Epithelial cell of esophagus (primary cell): ENCODE data around the gene INTS3.

Experiments
- DNase-seq: peaks from one replicate; pipeline ENCODE4 v3.0.0; 2010; ENCODE audit warnings: low read depth
- H3K4me3 ChIP-seq: 2 replicates; pipeline ENCODE4 v1.5.1; 2011; ENCODE audit warnings: mild to moderate bottlenecking, low read length, control low read depth
- TF ChIP-seq, protein P1 (sequence below): IDR thresholded peaks from 2 replicates; pipeline ENCODE4 v1.5.1; 2011; ENCODE audit warnings: low read depth, mild to moderate bottlenecking, low read length, control low read depth, inconsistent platforms; ENCODE audit not compliant: insufficient read depth; ENCODE audit errors: missing control alignments

The INTS3 gene

DNA sequence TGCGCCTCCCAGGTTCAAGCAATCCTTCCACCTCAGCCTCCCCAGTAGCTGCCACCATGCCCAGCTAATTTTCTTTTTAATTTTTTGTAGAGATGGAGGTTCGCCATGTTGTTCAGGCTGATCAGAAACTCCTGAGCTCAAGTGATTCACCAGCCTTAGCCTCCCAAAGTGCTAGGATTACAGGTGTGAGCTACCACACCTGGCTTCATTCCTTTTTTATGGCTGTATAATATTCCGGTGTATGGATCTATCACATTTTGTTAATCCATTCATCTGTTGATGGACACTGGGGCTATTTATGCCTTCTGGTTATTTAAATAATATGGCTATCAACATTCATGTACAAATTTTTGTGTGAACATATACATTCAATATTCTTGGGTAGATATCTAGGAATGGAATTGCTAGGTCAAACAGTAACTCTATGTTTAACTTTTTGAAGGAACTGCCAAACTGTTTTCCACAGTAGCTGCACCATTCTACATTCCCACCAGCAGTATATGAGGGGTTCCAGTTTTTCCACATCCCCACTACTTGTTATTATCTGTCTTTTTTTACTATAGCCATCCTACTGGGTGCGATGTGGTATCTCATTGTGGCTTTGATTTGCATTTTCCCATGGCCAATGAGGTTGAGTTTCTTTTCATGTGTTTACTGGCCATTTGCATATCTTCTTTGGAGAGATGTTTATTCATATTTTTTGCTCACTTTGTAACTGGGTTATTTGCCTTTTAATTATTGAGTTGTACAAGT, 58.4 kb downstream of the INTS3 start:
- TF ChIP-seq, protein P1, sequence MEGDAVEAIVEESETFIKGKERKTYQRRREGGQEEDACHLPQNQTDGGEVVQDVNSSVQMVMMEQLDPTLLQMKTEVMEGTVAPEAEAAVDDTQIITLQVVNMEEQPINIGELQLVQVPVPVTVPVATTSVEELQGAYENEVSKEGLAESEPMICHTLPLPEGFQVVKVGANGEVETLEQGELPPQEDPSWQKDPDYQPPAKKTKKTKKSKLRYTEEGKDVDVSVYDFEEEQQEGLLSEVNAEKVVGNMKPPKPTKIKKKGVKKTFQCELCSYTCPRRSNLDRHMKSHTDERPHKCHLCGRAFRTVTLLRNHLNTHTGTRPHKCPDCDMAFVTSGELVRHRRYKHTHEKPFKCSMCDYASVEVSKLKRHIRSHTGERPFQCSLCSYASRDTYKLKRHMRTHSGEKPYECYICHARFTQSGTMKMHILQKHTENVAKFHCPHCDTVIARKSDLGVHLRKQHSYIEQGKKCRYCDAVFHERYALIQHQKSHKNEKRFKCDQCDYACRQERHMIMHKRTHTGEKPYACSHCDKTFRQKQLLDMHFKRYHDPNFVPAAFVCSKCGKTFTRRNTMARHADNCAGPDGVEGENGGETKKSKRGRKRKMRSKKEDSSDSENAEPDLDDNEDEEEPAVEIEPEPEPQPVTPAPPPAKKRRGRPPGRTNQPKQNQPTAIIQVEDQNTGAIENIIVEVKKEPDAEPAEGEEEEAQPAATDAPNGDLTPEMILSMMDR = no peak
- DNase-seq = no peak
- no peak overlapping the region for H3K4me3 ChIP-seq

DNA sequence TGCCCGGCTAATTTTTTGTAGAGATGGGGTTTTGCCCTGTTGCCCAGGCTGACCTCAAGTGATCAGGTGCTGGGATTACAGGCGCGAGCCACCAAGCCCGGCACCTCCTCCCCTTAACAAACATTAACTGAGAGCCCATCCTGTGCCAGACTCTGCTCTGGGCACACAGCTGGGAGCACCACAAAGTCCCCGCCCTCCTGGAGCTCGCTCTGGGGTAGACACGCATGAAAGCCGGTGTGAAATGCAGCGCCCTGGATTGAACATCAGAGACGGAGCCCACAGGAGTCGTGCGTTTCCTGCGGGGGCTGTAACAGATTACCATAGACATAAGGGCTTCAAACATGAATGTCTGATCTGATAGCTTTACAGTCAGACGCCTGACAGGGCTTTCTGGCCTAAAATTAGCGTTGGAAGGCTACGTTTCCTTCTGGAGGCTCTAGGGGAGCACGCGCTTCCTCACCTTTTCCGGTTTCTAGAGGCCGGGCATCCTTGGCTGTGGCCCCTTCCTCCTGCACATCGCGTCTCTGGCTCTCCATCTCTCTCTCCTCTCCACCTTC, 61.7 kb downstream of the INTS3 start:
- DNase-seq = no peak
- TF ChIP-seq, protein P1 = no peak
- H3K4me3 ChIP-seq = no peak overlapping the region

DNA sequence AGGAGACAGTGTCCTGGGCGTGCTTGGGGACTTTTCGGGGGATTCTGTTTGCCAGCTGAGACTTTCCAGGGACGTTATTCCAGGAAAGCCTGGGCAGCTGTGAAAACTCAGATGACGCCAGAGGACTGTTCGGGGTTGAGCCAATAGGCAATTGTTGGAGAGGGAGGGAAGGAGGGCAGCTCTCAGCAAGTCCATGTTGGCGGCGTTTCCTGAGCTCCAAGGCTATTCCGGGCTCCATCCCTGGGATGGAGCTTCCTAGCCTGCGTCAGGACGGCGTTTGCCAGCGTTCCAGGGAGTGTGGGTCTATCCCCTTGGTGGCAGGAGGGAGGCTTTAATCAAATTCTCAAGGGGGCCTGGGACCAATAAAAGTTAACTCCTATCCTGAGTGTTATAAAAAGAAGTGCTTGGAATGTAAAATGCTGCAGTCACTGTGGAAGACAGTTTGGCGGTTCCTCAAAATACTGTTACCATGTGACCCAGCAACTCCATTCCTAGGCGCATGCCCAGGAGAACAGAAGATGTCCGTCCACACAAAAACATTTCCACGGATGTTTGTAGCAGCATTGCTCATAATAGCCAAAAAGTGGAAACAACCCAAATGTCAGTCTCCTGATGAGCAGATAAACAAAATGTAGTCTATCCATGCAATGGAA, 62.6 kb downstream of the INTS3 start:
- H3K4me3 ChIP-seq = no peak overlapping the region
- DNase-seq = no peak
- TF ChIP-seq, protein P1 = no peak

DNA sequence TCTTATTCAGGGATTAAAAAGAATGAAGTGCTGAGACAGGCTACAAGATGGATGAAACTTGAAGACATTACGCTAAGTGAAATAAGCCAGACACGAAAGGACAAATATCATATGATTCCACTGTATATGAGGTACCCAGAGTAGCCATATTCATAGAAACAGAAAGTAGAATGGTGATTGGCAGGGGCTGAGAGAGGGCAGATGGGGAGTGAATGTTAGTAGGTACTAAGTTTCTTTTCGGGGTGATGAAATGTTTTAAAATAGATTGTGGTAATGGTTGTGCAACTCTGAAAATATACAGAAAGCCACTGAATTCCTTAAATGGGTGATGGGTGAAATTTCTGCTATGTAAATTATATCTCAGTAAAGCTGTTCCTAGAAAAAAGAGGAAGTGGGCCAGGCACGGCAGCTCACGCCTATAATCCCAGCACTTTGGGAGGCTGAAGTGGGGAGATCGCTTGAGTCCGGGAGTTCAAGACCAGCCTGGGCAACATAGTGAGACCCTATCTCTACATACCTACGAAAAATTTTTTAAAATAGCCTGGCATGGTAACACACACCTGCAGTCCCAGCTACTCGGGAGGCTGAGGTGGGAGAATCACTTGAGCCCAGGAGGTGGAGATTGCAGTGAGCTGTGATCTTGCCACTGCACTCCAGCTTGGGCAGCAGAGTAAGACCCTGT, 63.3 kb downstream of the INTS3 start:
- no peak for DNase-seq
- H3K4me3 ChIP-seq = no peak overlapping the region
- TF ChIP-seq, protein P1 = no peak

DNA sequence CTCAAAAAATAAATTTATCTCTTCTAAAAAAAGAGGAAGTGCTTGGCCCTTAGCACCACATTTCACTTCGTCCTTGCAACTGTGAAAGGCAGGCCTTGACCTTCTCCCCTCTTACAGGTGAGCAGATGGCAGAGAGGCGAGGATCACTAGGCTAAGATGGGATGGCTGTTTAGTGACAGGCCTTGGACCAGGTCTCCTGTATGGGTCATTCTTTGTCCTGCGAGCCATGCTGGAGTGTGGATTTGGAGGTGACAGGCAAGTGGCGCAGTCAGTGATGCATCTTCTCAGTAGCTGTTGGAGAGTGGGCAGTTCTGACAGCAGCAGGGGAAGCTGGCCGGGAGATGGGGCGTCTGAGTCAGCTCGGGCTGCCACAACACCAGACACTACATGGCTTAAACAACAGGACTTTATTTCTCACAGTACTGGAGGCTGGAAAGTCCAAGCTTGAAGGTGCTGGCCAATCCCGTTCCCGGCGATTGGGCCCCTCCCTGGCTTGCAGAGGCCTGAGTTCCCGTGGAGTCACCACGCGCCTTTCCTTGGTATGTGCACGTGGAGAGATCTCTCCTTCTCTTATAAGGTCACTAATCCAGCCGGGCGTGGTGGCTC, 63.9 kb downstream of the INTS3 start:
- TF ChIP-seq, protein P1 = no peak
- H3K4me3 ChIP-seq = no peak overlapping the region
- peak; percentile 55 for DNase-seq

DNA sequence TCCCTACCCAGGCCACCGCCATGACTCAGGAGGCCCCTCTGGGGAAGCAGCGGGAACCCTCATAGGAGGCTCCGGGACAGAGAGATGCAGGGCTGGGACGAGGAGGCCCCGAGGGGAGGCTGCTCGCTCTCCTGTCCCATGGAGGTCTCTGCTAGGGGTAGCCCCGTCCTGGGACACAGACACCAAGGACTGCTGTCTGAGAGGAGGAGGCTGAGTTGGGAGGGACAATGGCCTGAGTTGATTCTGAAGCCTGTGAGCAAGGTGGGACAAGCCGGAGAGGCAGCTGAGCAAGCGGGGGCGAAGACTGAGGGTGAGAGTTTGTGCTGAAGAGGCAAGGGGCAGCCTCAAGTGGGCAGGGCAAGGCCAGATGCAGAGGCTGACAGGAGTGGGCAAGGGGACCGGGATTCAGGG, 64.8 kb downstream of the INTS3 start:
- TF ChIP-seq, protein P1 = no peak
- no peak for DNase-seq

More for the DNA sequence above, 64.8 kb downstream of the INTS3 start:
- no peak overlapping the region for H3K4me3 ChIP-seq
